Lower leg skin (tissue), 3 donors: Measurements from ENCODE around the gene SPAST.

Source experiments
- CTCF ChIP-seq, 3 donors: fragments of 450-650 bp; IDR thresholded peaks; one replicate each; pipeline ENCODE4 v1.5.1; 2016; ENCODE audit warnings: antibody characterized with exemption in 3 of 3, mild to moderate bottlenecking in 3 of 3, moderate library complexity in 2 of 3
- POLR2A ChIP-seq, 2 donors: fragments of 450-650 bp; IDR thresholded peaks; one replicate each; pipeline ENCODE4 v1.6.1; 2016 to 2017; ENCODE audit warnings: antibody characterized with exemption in 2 of 2, mild to moderate bottlenecking in 1 of 2, moderate library complexity in 1 of 2

GRCh38 chr2:32064021-32064601, 755 bp downstream of the SPAST start:
- no peak for TF ChIP-seq POLR2A (IDR thresholded peaks at IDR 0.05)
- no peak for TF ChIP-seq CTCF (IDR thresholded peaks at IDR 0.05)
